ENCODE results near the gene HENMT1. TPM values are rescaled to one million over a fixed set of nuclear protein-coding genes. Genes with fewer than 3 reads are reported as not detected.

The HENMT1 gene
- total RNA-seq, 1 experiment from 2014 or later, result 23.0 TPM

DNA sequence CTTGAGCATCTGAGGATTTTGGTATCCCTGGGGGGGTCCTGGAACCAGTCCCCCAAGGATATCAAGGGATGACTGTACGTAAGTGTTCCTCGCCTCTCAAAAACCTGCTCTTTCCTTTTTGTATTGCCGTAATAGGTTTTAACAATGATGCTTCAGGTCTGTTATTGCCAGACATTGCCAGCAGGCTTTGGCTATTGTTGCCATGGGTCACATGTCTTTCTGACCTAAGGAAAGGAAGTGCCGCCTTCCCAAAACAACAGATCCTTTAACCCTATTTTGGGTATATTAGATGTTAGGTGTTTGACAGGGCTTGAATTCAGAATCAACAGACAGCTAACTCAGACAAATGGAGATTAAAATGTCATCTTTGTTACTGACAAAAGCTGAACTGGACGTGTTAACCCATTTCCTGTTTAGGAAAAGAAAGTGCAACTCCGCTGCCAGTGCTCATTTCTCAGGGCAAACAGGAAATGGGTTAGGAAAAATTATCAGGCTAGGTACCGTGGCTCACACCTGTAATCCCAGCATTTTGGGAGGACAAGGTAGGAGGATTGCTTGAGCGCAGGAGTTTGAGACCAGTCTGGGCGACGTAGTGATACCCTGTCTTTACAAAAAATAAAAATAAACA, 18.8 kb upstream of the HENMT1 start:
- H3K4me1 ChIP-seq (ENCODE audit: control insufficient read depth, insufficient read depth, low read length), result no peaks in the 10 kb centered on the region
- TF ChIP-seq POLR2AphosphoS5 (IDR thresholded peaks at IDR 0.05; ENCODE audit: low read depth, low read length), result no peak
- in situ Hi-C loops (cut with HindIII; ENCODE audit: low pct_unique_long_range_greater_than_20kb, low sequenced_read_pairs), result no loop called here
- no TSS peak for BruUV-seq (replicated peaks)
- H3K27me3 ChIP-seq (ENCODE audit: control insufficient read depth, insufficient read depth, low read length), result no peaks in the 10 kb centered on the region
- no peaks in the 10 kb centered on the region for H3K36me3 ChIP-seq (ENCODE audit: control insufficient read depth, insufficient read depth, low read length)
- no peak overlapping the region for H3K27ac ChIP-seq (ENCODE audit: low read length)
- CTCF ChIA-PET, result no interaction called here
- no peak overlapping the region for H3K4me3 ChIP-seq (ENCODE audit: low read depth in 2 of 2, low read length in 2 of 2)
- POLR2A ChIA-PET, result interaction anchor here (0.6 kb wide), 1 partner anchor 11 kb away, joined by 36 read pairs; no protein-coding TSS in a partner anchor
- no peaks in the 10 kb centered on the region for H3K9me3 ChIP-seq (ENCODE audit: control insufficient read depth, insufficient read depth, low read depth, low read length)
- intact Hi-C loops (cut with micrococcal nuclease; ENCODE audit: unreplicated experiment), result no loop called here
- DNase-seq (ENCODE audit: low read depth, low spot score) (no peak), ATAC-seq (no peak)

DNA sequence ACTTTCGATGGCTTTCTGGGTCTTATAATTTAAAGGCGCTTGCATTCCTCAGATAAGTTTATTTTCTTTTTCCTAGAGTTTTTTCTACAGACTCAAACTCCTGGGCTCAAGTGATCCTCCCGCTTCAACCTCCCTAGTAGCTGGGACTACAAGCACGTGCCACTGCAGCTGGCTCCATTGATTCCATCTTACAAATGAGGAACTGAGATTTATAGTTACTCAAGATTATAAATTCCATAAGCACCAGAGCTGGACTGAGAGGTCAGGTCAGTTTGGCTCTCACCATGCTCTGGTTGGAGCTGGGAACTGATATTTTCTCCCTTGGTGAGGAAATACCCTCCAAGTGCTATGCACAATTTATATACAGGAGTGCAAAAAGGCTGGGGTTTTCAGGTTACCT, 17.8 kb upstream of the HENMT1 start:
- no peak for DNase-seq (ENCODE audit: low read depth, low spot score)
- Histone ChIP-seq H3K4me1 (ENCODE audit: control insufficient read depth, insufficient read depth, low read length) (no peaks in the 10 kb centered on the region), H3K36me3 (ENCODE audit: control insufficient read depth, insufficient read depth, low read length) (no peaks in the 10 kb centered on the region), H3K9me3 (ENCODE audit: control insufficient read depth, insufficient read depth, low read depth, low read length) (no peaks in the 10 kb centered on the region), H3K4me3 (ENCODE audit: low read depth in 2 of 2, low read length in 2 of 2) (no peak overlapping the region), H3K27me3 (ENCODE audit: control insufficient read depth, insufficient read depth, low read length) (no peaks in the 10 kb centered on the region), H3K27ac (ENCODE audit: low read length) (no peak overlapping the region)
- in situ Hi-C loops (cut with HindIII; ENCODE audit: low pct_unique_long_range_greater_than_20kb, low sequenced_read_pairs), result no loop called here
- POLR2A ChIA-PET, result no interaction called here
- TF ChIP-seq POLR2AphosphoS5 (IDR thresholded peaks at IDR 0.05; ENCODE audit: low read depth, low read length), result no peak
- TF ChIP-seq SIN3A (IDR thresholded peaks at IDR 0.05; ENCODE audit: borderline replicate concordance, insufficient read depth, low read depth, low read length), result no peak
- TF ChIP-seq, protein P1, sequence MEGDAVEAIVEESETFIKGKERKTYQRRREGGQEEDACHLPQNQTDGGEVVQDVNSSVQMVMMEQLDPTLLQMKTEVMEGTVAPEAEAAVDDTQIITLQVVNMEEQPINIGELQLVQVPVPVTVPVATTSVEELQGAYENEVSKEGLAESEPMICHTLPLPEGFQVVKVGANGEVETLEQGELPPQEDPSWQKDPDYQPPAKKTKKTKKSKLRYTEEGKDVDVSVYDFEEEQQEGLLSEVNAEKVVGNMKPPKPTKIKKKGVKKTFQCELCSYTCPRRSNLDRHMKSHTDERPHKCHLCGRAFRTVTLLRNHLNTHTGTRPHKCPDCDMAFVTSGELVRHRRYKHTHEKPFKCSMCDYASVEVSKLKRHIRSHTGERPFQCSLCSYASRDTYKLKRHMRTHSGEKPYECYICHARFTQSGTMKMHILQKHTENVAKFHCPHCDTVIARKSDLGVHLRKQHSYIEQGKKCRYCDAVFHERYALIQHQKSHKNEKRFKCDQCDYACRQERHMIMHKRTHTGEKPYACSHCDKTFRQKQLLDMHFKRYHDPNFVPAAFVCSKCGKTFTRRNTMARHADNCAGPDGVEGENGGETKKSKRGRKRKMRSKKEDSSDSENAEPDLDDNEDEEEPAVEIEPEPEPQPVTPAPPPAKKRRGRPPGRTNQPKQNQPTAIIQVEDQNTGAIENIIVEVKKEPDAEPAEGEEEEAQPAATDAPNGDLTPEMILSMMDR (IDR thresholded peaks at IDR 0.05), result no peak
- no peak for TF ChIP-seq TCF7L2 (IDR thresholded peaks at IDR 0.05; ENCODE audit: low read depth, low read length)
- TF ChIP-seq, protein P2, sequence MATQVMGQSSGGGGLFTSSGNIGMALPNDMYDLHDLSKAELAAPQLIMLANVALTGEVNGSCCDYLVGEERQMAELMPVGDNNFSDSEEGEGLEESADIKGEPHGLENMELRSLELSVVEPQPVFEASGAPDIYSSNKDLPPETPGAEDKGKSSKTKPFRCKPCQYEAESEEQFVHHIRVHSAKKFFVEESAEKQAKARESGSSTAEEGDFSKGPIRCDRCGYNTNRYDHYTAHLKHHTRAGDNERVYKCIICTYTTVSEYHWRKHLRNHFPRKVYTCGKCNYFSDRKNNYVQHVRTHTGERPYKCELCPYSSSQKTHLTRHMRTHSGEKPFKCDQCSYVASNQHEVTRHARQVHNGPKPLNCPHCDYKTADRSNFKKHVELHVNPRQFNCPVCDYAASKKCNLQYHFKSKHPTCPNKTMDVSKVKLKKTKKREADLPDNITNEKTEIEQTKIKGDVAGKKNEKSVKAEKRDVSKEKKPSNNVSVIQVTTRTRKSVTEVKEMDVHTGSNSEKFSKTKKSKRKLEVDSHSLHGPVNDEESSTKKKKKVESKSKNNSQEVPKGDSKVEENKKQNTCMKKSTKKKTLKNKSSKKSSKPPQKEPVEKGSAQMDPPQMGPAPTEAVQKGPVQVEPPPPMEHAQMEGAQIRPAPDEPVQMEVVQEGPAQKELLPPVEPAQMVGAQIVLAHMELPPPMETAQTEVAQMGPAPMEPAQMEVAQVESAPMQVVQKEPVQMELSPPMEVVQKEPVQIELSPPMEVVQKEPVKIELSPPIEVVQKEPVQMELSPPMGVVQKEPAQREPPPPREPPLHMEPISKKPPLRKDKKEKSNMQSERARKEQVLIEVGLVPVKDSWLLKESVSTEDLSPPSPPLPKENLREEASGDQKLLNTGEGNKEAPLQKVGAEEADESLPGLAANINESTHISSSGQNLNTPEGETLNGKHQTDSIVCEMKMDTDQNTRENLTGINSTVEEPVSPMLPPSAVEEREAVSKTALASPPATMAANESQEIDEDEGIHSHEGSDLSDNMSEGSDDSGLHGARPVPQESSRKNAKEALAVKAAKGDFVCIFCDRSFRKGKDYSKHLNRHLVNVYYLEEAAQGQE (IDR thresholded peaks at IDR 0.05; ENCODE audit: insufficient read depth in 1 of 2, low read depth in 2 of 2, low read length in 1 of 2), result no peak
- CTCF ChIA-PET, result no interaction called here
- intact Hi-C loops (cut with micrococcal nuclease; ENCODE audit: unreplicated experiment), result no loop called here
- no TSS peak for BruUV-seq (replicated peaks)
- ATAC-seq, result no peak

DNA sequence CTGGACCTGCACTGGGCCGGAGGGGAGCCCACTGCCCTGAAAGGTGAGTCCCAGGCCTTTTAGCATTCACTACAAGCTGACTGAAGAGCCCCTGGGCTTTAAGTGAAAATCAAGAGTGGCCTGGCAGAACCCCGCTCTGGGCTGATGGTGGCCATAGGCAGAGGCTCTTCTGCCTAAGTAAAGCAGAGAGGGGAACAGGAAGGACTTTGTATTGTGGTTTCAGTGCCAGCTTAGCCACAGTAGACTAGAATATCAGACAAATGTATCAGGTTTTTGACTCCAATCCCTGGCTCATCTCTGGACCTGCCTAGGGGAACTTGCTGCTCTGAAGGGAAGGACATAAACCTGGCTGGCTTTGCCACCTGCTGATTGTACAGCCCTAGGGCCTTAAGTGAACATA, 10.2 kb upstream of the HENMT1 start:
- in situ Hi-C loops (cut with HindIII; ENCODE audit: low pct_unique_long_range_greater_than_20kb, low sequenced_read_pairs), result no loop called here

More for the DNA sequence above, 10.2 kb upstream of the HENMT1 start:
- Histone ChIP-seq H3K4me1 (ENCODE audit: control insufficient read depth, insufficient read depth, low read length) (no peaks in the 10 kb centered on the region), H3K36me3 (ENCODE audit: control insufficient read depth, insufficient read depth, low read length) (no peaks in the 10 kb centered on the region), H3K9me3 (ENCODE audit: control insufficient read depth, insufficient read depth, low read depth, low read length) (no peaks in the 10 kb centered on the region), H3K27ac (ENCODE audit: low read length) (no peak overlapping the region), H3K27me3 (ENCODE audit: control insufficient read depth, insufficient read depth, low read length) (no peaks in the 10 kb centered on the region), H3K4me3 (ENCODE audit: low read depth in 2 of 2, low read length in 2 of 2) (no peak overlapping the region)
- no peak for ATAC-seq
- POLR2A ChIA-PET, result no interaction called here
- no TSS peak for BruUV-seq (replicated peaks)
- TF ChIP-seq POLR2AphosphoS5 (IDR thresholded peaks at IDR 0.05; ENCODE audit: low read depth, low read length), result no peak
- TF ChIP-seq SIN3A (IDR thresholded peaks at IDR 0.05; ENCODE audit: borderline replicate concordance, insufficient read depth, low read depth, low read length), result no peak
- TF ChIP-seq, protein P2 (IDR thresholded peaks at IDR 0.05; ENCODE audit: insufficient read depth in 1 of 2, low read depth in 2 of 2, low read length in 1 of 2), result no peak
- TF ChIP-seq, protein P1 (IDR thresholded peaks at IDR 0.05), result no peak
- no peak for TF ChIP-seq TCF7L2 (IDR thresholded peaks at IDR 0.05; ENCODE audit: low read depth, low read length)
- intact Hi-C loops (cut with micrococcal nuclease; ENCODE audit: unreplicated experiment), result no loop called here
- no peak for DNase-seq (ENCODE audit: low read depth, low spot score)
- CTCF ChIA-PET, result no interaction called here

All from Panc1 (cell line).